Stimulated activated CD4-positive, alpha-beta T cell treated with anti-CD3 and anti-CD28 coated beads, Interleukin-2, amount 100 ng/mL, for 24 hours (primary cell): ENCODE measurements around the gene POU2AF1.

Source experiments
- DNase-seq, 2 donors: peaks; one replicate each; pipeline ENCODE4 v3.0.0-alpha.2; 2020

POU2AF1 gene

GRCh38 chr11:111310088-111310487 lies 69.0 kb downstream of the POU2AF1 start:
- no peak for DNase-seq

GRCh38 chr11:111309215-111309915 lies 69.7 kb downstream of the POU2AF1 start:
- no peak for DNase-seq

DNA sequence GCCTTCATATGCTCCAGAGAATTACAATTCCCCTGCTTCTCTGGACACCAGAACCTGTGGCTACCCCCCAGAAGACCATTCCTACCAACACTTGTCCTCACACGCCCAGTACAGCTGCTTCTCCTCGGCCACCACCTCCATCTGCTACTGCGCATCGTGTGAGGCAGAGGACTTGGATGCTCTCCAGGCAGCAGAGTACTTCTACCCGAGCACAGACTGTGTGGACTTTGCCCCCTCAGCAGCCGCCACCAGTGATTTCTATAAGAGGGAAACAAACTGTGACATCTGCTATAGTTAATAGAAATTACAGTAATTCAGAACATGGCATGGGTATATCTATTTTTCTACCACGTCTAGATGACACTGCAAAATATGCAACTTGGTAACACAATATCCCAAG lies 70.9 kb downstream of the POU2AF1 start:
- DNase-seq, result no peak

DNA sequence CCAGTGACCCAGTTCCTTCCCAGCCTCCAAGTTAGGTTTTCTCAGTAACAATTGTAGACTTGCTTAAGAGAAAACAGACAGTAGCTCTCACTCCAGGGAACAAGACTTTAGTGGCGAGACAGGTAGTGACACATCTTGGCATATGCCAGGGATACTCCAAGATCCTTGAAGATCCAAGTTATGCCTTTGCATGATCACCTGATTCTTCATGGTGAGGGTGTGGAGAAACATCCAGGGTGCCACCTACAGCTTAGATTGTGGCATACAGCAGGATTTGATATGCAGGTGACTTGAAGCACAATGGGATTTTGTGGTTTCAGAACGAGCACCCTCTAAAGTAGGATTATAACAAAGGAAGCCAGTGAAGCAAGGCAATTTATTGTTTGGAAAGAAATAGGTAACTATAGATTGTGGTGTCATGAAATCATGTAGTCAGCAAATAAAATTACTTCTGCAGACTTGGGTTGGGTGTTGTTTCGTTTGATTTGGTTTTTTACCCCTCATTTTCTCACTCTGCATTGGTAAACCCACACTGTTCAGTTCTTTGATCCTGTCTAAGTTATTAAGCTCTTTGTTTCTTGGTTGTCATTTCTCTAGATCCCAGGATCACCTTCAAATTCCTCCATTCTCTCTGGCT lies 71.5 kb downstream of the POU2AF1 start:
- no peak for DNase-seq

DNA sequence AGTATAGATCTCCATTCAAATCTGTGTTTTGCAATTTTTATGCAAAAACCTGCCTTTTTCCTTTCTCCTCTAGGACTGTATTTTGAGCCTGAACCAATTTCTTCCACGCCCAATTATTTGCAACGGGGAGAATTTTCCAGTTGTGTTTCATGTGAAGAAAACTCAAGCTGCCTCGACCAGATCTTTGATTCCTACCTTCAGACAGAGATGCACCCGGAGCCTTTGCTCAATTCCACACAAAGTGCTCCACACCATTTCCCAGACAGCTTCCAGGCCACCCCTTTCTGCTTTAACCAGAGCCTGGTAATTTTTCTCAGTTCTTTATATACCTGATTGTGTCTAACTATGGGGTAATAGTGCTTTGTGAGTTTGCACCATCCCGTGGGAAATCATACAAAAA lies 72.8 kb downstream of the POU2AF1 start:
- no peak for DNase-seq

DNA sequence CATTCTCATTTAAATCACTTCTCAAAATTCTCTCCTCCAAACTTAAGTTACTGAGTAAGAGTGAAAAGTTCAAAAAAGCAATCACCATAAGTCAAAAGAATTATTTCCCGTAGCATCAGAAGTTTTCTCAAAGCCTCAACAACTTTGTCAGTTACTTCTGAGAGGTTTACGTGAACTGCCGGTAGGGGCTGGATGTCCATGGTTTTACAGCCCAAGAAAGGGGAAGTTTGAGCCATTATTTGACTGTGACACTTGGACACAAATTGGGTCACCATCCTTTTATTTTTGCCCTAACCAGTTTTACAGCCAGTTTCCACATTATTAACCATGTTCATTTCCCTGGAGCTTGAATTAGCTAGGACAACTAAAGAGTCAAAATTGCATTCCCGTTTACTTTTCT lies 73.2 kb downstream of the POU2AF1 start:
- DNase-seq, result no peak

DNA sequence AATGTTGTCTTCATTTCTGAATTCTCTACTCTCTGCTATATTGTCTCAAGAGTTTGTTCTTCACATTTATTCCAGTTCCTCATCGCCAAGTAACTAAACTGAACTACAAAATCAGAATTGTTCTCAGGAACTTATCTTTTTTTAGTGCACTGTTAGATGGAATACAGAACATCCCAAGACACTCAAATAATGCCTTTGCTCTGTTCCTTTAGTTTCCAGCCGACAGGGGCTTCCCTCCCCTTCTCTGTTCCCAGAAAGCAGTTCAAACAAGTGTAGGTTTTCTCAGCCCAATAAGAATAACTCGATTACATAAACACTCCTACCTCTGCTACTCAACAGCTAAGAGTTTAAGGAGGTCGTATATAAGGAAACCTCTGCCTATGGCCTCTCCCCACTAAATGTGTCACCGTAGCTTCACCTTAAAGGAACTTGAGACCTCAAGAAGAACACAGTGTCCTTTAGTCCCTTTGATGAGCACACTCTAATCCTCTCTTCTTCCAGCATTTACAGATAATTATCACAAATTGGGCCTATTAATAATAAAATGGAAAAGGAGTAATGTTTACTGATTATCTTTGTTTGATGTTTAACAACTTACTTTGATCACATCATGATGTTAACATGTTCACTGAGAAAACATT lies 73.8 kb downstream of the POU2AF1 start:
- DNase-seq, result no peak

DNA sequence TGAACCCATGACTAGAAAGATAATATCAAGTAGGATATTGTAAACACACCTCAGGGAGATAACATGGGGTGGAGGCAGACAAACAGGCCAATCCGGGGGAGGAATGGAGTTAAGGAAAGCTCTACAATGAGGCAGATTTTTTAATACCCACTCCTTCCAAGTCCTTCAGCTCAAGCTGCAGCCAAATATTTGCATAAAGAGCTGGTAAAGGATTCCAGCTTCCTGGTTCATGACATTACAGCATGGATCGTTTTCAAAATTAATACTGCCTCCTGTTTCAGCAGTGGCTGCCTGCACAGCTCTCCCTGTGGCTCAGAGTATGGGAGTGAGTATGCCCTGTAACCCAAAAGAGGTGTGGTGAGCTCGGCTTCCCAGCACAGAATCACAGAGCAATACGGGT lies 75.6 kb downstream of the POU2AF1 start:
- DNase-seq, result no peak

DNA sequence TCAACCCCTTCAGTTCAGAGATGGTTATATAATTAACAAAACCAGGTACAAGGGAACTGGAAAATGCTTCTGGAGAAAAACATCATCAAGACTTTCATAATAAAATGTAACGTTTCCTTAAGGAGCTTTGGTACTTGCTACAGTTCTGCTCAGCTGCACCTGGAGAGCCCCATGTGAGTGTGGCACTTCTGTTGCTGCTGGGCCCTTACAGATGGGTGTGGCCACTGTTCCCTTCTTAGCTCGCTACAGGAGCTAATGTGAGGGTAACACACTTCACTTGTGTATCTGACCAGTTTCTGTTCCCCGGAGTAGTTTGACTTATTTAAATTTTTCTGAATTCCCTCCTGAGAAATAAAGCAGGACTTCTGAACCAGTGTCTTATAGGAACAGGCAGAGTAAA lies 76.8 kb downstream of the POU2AF1 start:
- no peak for DNase-seq
